ENCODE measurements around the gene MPDZ. TPM values are rescaled to one million over a fixed set of nuclear protein-coding genes. Genes with fewer than 3 reads are reported as not detected.

Gene MPDZ
- total RNA-seq, 1 donor from 2014 or later = 46.2 TPM

DNA sequence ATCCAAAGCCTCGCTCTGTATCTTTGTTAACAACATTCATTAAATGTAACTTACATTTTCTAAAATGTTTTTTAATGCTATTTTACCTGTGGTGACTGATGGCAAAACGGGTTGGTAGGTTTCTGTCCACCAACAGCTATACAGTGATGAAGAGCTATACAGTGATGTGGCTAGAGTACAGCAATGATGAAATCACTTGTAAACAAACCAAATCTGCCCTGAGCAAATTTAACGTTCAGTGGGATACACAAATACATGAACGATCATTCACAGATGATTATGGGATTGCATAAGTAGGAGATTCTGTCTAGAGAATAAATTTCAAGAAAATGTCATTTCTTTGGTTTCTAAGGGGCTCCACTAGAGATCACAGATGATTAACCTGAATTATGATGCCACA is 132.7 kb downstream of the MPDZ start:
- intact Hi-C loops (cut with DNase I) = no loop called here
- Histone ChIP-seq H3K9me3 (no peaks in the 10 kb centered on the region), H3K27me3 (no peaks in the 10 kb centered on the region), H3K4me3 (no peak overlapping the region), H3K4me1 (peaks cover 0 to 15% of the 10 kb centered on the region in 2 donors), H3K36me3 (peaks cover 3 to 17% of the 10 kb centered on the region in 2 donors), H3K27ac (no peak overlapping the region)
- no peak for DNase-seq (ENCODE audit: low spot score in 2 of 2)
- TF ChIP-seq, protein P1, sequence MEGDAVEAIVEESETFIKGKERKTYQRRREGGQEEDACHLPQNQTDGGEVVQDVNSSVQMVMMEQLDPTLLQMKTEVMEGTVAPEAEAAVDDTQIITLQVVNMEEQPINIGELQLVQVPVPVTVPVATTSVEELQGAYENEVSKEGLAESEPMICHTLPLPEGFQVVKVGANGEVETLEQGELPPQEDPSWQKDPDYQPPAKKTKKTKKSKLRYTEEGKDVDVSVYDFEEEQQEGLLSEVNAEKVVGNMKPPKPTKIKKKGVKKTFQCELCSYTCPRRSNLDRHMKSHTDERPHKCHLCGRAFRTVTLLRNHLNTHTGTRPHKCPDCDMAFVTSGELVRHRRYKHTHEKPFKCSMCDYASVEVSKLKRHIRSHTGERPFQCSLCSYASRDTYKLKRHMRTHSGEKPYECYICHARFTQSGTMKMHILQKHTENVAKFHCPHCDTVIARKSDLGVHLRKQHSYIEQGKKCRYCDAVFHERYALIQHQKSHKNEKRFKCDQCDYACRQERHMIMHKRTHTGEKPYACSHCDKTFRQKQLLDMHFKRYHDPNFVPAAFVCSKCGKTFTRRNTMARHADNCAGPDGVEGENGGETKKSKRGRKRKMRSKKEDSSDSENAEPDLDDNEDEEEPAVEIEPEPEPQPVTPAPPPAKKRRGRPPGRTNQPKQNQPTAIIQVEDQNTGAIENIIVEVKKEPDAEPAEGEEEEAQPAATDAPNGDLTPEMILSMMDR (IDR thresholded peaks at IDR 0.05) = no peak

DNA sequence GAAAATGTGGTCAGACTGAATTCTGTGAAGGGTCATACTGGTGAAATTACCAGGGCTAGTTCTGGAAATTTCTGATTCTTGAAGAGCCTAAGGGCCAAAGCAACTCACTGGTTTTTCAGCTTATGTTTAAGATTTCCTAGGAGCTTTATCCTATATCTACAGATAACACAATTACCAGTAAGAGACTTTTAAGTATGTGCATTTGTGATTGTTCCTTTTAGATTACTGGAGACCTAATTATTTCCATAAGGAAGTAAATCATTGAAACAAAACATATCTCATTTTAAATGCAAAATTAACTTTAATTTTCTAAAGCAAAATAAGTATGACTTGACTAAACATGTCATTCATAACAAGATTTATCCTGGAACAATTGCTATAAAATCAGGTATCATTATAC is 134.2 kb downstream of the MPDZ start:
- Histone ChIP-seq H3K27ac (peak overlapping the region; percentile 31 to 47), H3K36me3 (peaks cover 3 to 12% of the 10 kb centered on the region in 2 donors), H3K4me1 (peaks cover 0 to 22% of the 10 kb centered on the region in 2 donors)

DNA sequence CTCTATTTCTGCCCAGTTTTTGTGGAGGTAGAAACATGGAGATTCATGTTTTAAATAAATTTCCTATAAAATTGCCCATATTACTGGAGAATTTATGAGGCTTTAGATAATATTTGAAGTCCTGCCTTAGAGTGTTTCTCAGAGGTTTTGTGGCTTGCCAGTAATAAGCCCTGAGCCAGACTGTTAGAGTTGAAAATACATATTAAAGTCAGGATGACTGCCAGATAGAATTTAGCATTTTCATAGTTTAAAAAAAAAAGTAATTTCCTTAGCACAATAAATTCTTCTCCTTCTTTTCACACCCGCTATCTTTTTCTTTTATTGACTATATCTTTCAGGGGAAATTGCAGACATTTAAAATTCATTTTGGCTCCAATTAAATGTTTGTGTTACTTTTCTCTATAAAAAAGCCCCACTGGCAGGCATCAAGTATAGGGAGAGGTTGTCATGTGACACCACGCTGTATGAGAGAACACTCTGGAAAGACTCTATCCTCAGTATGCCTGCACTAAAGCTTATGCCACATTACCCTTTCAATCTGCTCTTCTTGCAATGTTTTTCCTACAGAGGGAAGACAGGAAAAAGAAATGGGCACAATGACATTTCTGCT is 135.2 kb downstream of the MPDZ start:
- Histone ChIP-seq H3K4me3 (no peak overlapping the region), H3K36me3 (peaks cover 3 to 7% of the 10 kb centered on the region in 2 donors), H3K27me3 (no peaks in the 10 kb centered on the region), H3K27ac (peak overlapping the region; percentile 31 to 47), H3K9me3 (no peaks in the 10 kb centered on the region), H3K4me1 (peaks cover 3 to 29% of the 10 kb centered on the region in 2 donors)
- no peak for DNase-seq (ENCODE audit: low spot score in 2 of 2)
- intact Hi-C loops (cut with DNase I) = no loop called here
- TF ChIP-seq, protein P1 (IDR thresholded peaks at IDR 0.05) = no peak

More for the DNA sequence above, 134.2 kb downstream of the MPDZ start:
- H3K27me3 ChIP-seq = no peaks in the 10 kb centered on the region
- DNase-seq (ENCODE audit: low spot score in 2 of 2) = no peak
- intact Hi-C loops (cut with DNase I) = no loop called here
- TF ChIP-seq, protein P1 (IDR thresholded peaks at IDR 0.05) = no peak
- H3K9me3 ChIP-seq = no peaks in the 10 kb centered on the region
- no peak overlapping the region for H3K4me3 ChIP-seq

DNA sequence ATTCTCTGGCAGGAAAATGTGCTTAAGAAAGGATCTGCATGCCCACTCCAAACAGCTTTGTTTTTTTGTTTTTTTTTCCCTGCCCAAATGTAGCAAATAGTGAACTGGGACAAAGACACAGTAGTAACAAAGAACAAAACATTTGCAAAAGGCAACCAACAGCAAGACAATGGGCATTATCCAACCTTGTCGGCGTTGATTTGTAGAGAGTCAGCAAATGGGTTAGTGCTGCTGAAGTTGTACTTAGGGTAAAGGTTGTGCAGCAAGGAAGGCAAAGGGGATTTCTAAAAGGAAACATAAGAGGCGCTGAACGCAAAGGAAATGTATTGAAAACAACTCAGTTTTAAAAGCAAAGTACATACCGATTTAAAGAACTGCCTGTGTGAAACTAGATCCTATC is 136.2 kb downstream of the MPDZ start:
- intact Hi-C loops (cut with DNase I) = no loop called here
- H3K9me3 ChIP-seq = no peaks in the 10 kb centered on the region
- DNase-seq (ENCODE audit: low spot score in 2 of 2) = no peak
- TF ChIP-seq, protein P1 (IDR thresholded peaks at IDR 0.05) = no peak
- H3K36me3 ChIP-seq = peaks cover 3 to 13% of the 10 kb centered on the region in 2 donors
- no peak overlapping the region for H3K27ac ChIP-seq
- no peak overlapping the region for H3K4me3 ChIP-seq
- peaks cover 3 to 30% of the 10 kb centered on the region in 2 donors for H3K4me1 ChIP-seq
- H3K27me3 ChIP-seq = no peaks in the 10 kb centered on the region

DNA sequence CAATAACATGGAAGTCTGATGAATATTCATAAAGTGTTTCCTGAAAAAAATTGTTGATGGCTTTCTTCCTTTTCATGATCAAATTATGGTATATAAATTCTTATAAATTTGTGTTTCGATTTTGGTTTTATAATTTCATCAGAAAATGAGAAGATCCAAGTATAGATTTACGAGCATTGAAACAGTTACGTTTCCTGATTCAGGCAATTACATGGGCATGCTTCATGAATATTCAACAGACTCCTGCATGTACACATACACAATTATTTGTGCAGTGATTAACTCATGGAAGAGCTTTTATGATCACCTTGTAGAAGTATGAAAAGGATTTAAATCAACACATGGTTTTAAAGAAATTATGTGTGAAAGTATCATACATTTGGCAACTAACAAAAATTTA is 136.7 kb downstream of the MPDZ start:
- Histone ChIP-seq H3K4me1 (peaks cover 3 to 30% of the 10 kb centered on the region in 2 donors), H3K36me3 (peaks cover 3 to 16% of the 10 kb centered on the region in 2 donors), H3K27me3 (no peaks in the 10 kb centered on the region), H3K27ac (no peak overlapping the region), H3K9me3 (no peaks in the 10 kb centered on the region), H3K4me3 (no peak overlapping the region)
- no peak for DNase-seq (ENCODE audit: low spot score in 2 of 2)
- TF ChIP-seq, protein P1 (IDR thresholded peaks at IDR 0.05) = no peak
- intact Hi-C loops (cut with DNase I) = no loop called here
